WTC11 (cell line): ENCODE measurements around the gene TREML4. TPM values are rescaled to one million over a fixed set of nuclear protein-coding genes. Genes with fewer than 3 reads are reported as not detected.

Experiments used
- ATAC-seq: fragments of 200-7000 bp; cut with Tn5 transposase; 2 replicates; pipeline ENCODE4 v1.10.0; 2021; ENCODE audit warnings: mild to moderate bottlenecking, moderate library complexity
- CTCF ChIA-PET: fragments of 300-600 bp; sonication (Branson Sonifier 250); formaldehyde crosslinking; loops from one replicate; lab custom pipeline; 2021; ENCODE audit warnings: antibody characterized with exemption; lab: Charles Lee
- POLR2A ChIA-PET: fragments of 350-600 bp; sonication (Branson Sonifier 250); formaldehyde crosslinking; loops from one replicate; lab custom pipeline; 2021; ENCODE audit warnings: antibody characterized with exemption; lab: Charles Lee
- DNase-seq: peaks from one replicate; pipeline ENCODE4 v3.0.0; 2021; ENCODE audit warnings: low spot score
- H3K27ac Mint-ChIP-seq: 2 replicates; pipeline ENCODE4 v1.8.0; 2021; ENCODE audit warnings: mixed read lengths
- H3K27me3 Mint-ChIP-seq: 2 replicates; pipeline ENCODE4 v1.8.0; 2021; ENCODE audit warnings: low read depth, mild to moderate bottlenecking, moderate library complexity, mixed read lengths
- H3K36me3 Mint-ChIP-seq: 2 replicates; pipeline ENCODE4 v1.8.0; 2021; ENCODE audit warnings: mixed read lengths
- H3K4me1 Mint-ChIP-seq: 2 replicates; pipeline ENCODE4 v1.8.0; 2022; ENCODE audit warnings: mixed read lengths
- H3K4me3 Mint-ChIP-seq: 2 replicates; pipeline ENCODE4 v1.8.0; 2021; ENCODE audit warnings: mild to moderate bottlenecking, moderate library complexity, mixed read lengths
- H3K9me3 Mint-ChIP-seq: 2 replicates; pipeline ENCODE4 v1.8.0; 2021; ENCODE audit warnings: mixed read lengths
- CTCF ChIP-seq: fragments of 200-600 bp; IDR thresholded peaks from 2 replicates; pipeline ENCODE4 v1.8.0; 2022; ENCODE audit warnings: antibody characterized with exemption
- ETV6 ChIP-seq: sonication (generic); formaldehyde crosslinking; IDR thresholded peaks from 2 replicates; pipeline ENCODE4 v1.8.1; 2022; ENCODE audit warnings: mild to moderate bottlenecking, missing genetic modification reagents
- IRF1 ChIP-seq: sonication (generic); formaldehyde crosslinking; IDR thresholded peaks from 2 replicates; pipeline ENCODE4 v1.8.0; 2023; ENCODE audit warnings: missing genetic modification reagents
- IRF2 ChIP-seq: sonication (generic); formaldehyde crosslinking; IDR thresholded peaks from 2 replicates; pipeline ENCODE4 v1.8.0; 2022; ENCODE audit warnings: low read depth, missing genetic modification reagents, borderline replicate concordance
- JAZF1 ChIP-seq: fragments of 250-450 bp; sonication (Bioruptor Pico); IDR thresholded peaks from 2 replicates; pipeline ENCODE4 v1.9.0; 2021; ENCODE audit warnings: moderate library complexity, mild to moderate bottlenecking, inconsistent platforms
- KAT7 ChIP-seq: sonication (generic); formaldehyde crosslinking; IDR thresholded peaks from 2 replicates; pipeline ENCODE4 v1.8.1; 2023; ENCODE audit warnings: missing genetic modification reagents, mild to moderate bottlenecking, borderline replicate concordance
- MYBL2 ChIP-seq: sonication (generic); formaldehyde crosslinking; IDR thresholded peaks from 2 replicates; pipeline ENCODE4 v1.8.1; 2023; ENCODE audit warnings: mild to moderate bottlenecking, moderate library complexity, missing genetic modification reagents
- NFYB ChIP-seq: sonication (generic); formaldehyde crosslinking; conservative IDR thresholded peaks from 2 replicates; pipeline ENCODE4 v1.8.0; 2022; ENCODE audit warnings: low read depth, missing genetic modification reagents
- NR1H2 ChIP-seq: sonication (generic); formaldehyde crosslinking; IDR thresholded peaks from 2 replicates; pipeline ENCODE4 v1.9.0; 2021; ENCODE audit warnings: mild to moderate bottlenecking, moderate library complexity, missing genetic modification reagents
- PREB ChIP-seq: sonication (generic); formaldehyde crosslinking; IDR thresholded peaks from 2 replicates; pipeline ENCODE4 v1.8.1; 2022; ENCODE audit warnings: mild to moderate bottlenecking, missing genetic modification reagents, moderate library complexity, borderline replicate concordance
- SP1 ChIP-seq: sonication (generic); formaldehyde crosslinking; conservative IDR thresholded peaks from 2 replicates; pipeline ENCODE4 v1.8.1; 2022; ENCODE audit warnings: missing genetic modification reagents
- USF1 ChIP-seq: sonication (generic); formaldehyde crosslinking; IDR thresholded peaks from 2 replicates; pipeline ENCODE4 v1.8.0; 2022; ENCODE audit warnings: mild to moderate bottlenecking, missing genetic modification reagents
- USF2 ChIP-seq: sonication (generic); formaldehyde crosslinking; IDR thresholded peaks from 2 replicates; pipeline ENCODE4 v1.8.1; 2023; ENCODE audit warnings: mild to moderate bottlenecking, missing genetic modification reagents, moderate library complexity
- ZMAT4 ChIP-seq: fragments of 250-450 bp; sonication (Bioruptor Pico); IDR thresholded peaks from 2 replicates; pipeline ENCODE4 v1.9.0; 2021; ENCODE audit warnings: mild to moderate bottlenecking
- ZNF425 ChIP-seq: fragments of 250-450 bp; sonication (Bioruptor Pico); conservative IDR thresholded peaks from 2 replicates; pipeline ENCODE4 v1.9.0; 2021; ENCODE audit warnings: mild to moderate bottlenecking
- total RNA-seq: library from RNA; stranded (reverse); gene quantifications from 3 replicates; pipeline ENCODE4 v1.2.3, GENCODE V29; 2021
- TF ChIP-seq, protein P1 (sequence below): sonication (generic); formaldehyde crosslinking; IDR thresholded peaks from 2 replicates; pipeline ENCODE4 v1.8.1; 2023; ENCODE audit warnings: mild to moderate bottlenecking, missing genetic modification reagents, borderline replicate concordance
- TF ChIP-seq, protein P2 (sequence below): sonication (generic); formaldehyde crosslinking; IDR thresholded peaks from 2 replicates; pipeline ENCODE4 v1.8.1; 2022; ENCODE audit warnings: low read depth, mild to moderate bottlenecking, moderate library complexity, missing genetic modification reagents, borderline replicate concordance

The TREML4 gene
- total RNA-seq, 1 experiment from 2014 or later = not detected

DNA sequence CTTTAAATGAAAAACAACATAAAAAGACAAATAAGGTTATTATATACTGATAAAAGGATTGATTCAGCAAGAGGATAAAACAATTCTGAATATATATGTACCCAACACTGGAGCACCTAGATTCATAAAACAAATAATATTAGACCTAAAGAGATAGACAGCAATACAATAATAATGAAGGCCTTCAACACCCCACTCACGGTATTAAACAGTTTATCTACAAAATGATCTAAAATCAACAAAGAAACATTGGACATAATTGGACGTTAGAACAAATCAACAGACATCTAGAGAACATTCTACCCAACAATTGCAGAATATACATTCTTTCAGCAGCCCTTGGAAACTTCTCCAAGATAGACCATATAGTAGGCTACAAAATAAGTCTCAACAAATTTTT lies 34.3 kb downstream of the TREML4 start (continued):
- TF ChIP-seq ZNF425 (CRISPR knock-in tag) = no peak
- TF ChIP-seq PREB = no peak
- no peak for TF ChIP-seq IRF1

GRCh38 chr6:41263267-41263666 lies 35.1 kb downstream of the TREML4 start:
- H3K4me3 Mint-ChIP-seq = no peak overlapping the region
- DNase-seq (no peak), ATAC-seq (no peak)
- H3K27ac Mint-ChIP-seq = no peak overlapping the region
- peaks cover 16% of the 10 kb centered on the region for H3K36me3 Mint-ChIP-seq
- H3K9me3 Mint-ChIP-seq = peaks cover 52% of the 10 kb centered on the region
- no peaks in the 10 kb centered on the region for H3K4me1 Mint-ChIP-seq
- ChIA-PET CTCF (interaction anchor here (0.6 kb wide), 1 partner anchor 70 kb away, joined by 4 read pairs; no protein-coding TSS in a partner anchor), POLR2A (no interaction called here)
- TF ChIP-seq, protein P1, sequence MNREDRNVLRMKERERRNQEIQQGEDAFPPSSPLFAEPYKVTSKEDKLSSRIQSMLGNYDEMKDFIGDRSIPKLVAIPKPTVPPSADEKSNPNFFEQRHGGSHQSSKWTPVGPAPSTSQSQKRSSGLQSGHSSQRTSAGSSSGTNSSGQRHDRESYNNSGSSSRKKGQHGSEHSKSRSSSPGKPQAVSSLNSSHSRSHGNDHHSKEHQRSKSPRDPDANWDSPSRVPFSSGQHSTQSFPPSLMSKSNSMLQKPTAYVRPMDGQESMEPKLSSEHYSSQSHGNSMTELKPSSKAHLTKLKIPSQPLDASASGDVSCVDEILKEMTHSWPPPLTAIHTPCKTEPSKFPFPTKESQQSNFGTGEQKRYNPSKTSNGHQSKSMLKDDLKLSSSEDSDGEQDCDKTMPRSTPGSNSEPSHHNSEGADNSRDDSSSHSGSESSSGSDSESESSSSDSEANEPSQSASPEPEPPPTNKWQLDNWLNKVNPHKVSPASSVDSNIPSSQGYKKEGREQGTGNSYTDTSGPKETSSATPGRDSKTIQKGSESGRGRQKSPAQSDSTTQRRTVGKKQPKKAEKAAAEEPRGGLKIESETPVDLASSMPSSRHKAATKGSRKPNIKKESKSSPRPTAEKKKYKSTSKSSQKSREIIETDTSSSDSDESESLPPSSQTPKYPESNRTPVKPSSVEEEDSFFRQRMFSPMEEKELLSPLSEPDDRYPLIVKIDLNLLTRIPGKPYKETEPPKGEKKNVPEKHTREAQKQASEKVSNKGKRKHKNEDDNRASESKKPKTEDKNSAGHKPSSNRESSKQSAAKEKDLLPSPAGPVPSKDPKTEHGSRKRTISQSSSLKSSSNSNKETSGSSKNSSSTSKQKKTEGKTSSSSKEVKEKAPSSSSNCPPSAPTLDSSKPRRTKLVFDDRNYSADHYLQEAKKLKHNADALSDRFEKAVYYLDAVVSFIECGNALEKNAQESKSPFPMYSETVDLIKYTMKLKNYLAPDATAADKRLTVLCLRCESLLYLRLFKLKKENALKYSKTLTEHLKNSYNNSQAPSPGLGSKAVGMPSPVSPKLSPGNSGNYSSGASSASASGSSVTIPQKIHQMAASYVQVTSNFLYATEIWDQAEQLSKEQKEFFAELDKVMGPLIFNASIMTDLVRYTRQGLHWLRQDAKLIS = no peak
- no peak for TF ChIP-seq SP1 (CRISPR knock-in tag)
- no peak for TF ChIP-seq IRF2 (CRISPR knock-in tag)
- TF ChIP-seq NR1H2 = no peak
- no peak for TF ChIP-seq ZMAT4 (CRISPR knock-in tag)
- no peak for TF ChIP-seq CTCF
- no peak for TF ChIP-seq KAT7 (CRISPR knock-in tag)
- no peak for TF ChIP-seq ETV6 (CRISPR knock-in tag)
- TF ChIP-seq JAZF1 = no peak
- peaks cover 10% of the 10 kb centered on the region for H3K27me3 Mint-ChIP-seq

DNA sequence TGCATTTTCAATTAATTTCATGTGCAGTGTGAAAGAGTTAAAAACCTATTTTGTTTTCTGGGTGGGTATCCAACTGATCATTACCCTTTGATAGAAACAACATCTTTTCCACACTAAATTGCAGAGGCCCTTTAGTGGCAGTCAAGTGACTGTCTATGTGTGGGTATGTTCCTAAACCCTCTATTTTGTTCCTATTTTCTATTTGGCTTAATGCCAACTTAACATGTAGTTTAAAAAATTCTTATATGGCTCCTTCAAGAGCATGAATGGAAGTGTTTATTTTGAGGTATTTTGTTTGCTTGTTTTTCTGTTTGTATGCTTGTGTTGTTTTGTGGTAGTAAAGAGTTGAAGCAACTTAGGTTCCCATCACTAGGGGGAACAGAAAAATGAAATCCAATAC lies 38.4 kb downstream of the TREML4 start:
- Mint-ChIP-seq H3K36me3 (peaks cover 16% of the 10 kb centered on the region), H3K9me3 (peaks cover 21% of the 10 kb centered on the region), H3K4me3 (no peak overlapping the region), H3K4me1 (no peaks in the 10 kb centered on the region), H3K27ac (no peak overlapping the region), H3K27me3 (peaks cover 3% of the 10 kb centered on the region; the same call in 1 of the 2 replicates)
- POLR2A ChIA-PET = no interaction called here
- DNase-seq (no peak), ATAC-seq (no peak)
- CTCF ChIA-PET = interaction anchor here (1.1 kb wide), 1 partner anchor 12 kb away, joined by 3 read pairs; no protein-coding TSS in a partner anchor
- TF ChIP-seq, protein P2, sequence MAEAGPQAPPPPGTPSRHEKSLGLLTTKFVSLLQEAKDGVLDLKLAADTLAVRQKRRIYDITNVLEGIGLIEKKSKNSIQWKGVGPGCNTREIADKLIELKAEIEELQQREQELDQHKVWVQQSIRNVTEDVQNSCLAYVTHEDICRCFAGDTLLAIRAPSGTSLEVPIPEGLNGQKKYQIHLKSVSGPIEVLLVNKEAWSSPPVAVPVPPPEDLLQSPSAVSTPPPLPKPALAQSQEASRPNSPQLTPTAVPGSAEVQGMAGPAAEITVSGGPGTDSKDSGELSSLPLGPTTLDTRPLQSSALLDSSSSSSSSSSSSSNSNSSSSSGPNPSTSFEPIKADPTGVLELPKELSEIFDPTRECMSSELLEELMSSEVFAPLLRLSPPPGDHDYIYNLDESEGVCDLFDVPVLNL (CRISPR knock-in tag) = no peak
- no peak for TF ChIP-seq MYBL2
- TF ChIP-seq USF1 (CRISPR knock-in tag) = no peak
- no peak for TF ChIP-seq NFYB (CRISPR knock-in tag)
- no peak for TF ChIP-seq USF2 (CRISPR knock-in tag)
